Natural killer cell (primary cell): ENCODE data around the gene PROB1. TPM values are rescaled to one million over a fixed set of nuclear protein-coding genes. Genes with fewer than 3 reads are reported as not detected.

ENCODE experiments used
- ATAC-seq, 3 donors: fragments of 150-1000 bp in 2 of 3; fragments of 200-7000 bp in 1 of 3; cut with Tn5 transposase; 1 replicate in 1 of 3; 2 replicates in 2 of 3; pipeline ENCODE4 v1.10.0; 2021; ENCODE audit warnings: mild to moderate bottlenecking in 2 of 3, moderate library complexity in 2 of 3
- DNase-seq, 2 donors: peaks; one replicate each; pipeline versions ENCODE4 v3.0.0 to v3.0.0-alpha.2; 2013 to 2021; ENCODE audit warnings: mixed read lengths in 1 of 2
- H3K27ac ChIP-seq: one replicate; pipeline ENCODE4 v1.5.1; 2013; ENCODE audit warnings: mild to moderate bottlenecking, low read length
- H3K27me3 ChIP-seq: one replicate; pipeline ENCODE4 v1.6.1; 2013; ENCODE audit warnings: low read length; ENCODE audit not compliant: control insufficient read depth, insufficient read depth
- H3K36me3 ChIP-seq: one replicate; pipeline ENCODE4 v1.6.1; 2013; ENCODE audit warnings: low read length; ENCODE audit not compliant: control insufficient read depth, insufficient read depth
- H3K4me1 ChIP-seq: one replicate; pipeline ENCODE4 v1.6.1; 2013; ENCODE audit warnings: low read length; ENCODE audit not compliant: control insufficient read depth, insufficient read depth
- H3K4me3 ChIP-seq: one replicate; pipeline ENCODE4 v1.5.1; 2013; ENCODE audit warnings: low read length
- H3K9me3 ChIP-seq: one replicate; pipeline ENCODE4 v1.6.1; 2013; ENCODE audit warnings: low read length; ENCODE audit not compliant: control insufficient read depth, insufficient read depth
- H3K27ac Mint-ChIP-seq, 2 donors: one replicate each; pipeline ENCODE4 v1.8.0; 2022; ENCODE audit warnings: mild to moderate bottlenecking in 2 of 2, mixed read lengths in 2 of 2, moderate library complexity in 1 of 2
- H3K27me3 Mint-ChIP-seq, 2 donors: one replicate each; pipeline ENCODE4 v1.8.0; 2022; ENCODE audit warnings: low read depth in 2 of 2, mixed read lengths in 2 of 2
- H3K36me3 Mint-ChIP-seq: one replicate; pipeline ENCODE4 v1.8.0; 2022; ENCODE audit warnings: mixed read lengths
- H3K4me1 Mint-ChIP-seq, 2 donors: one replicate each; pipeline ENCODE4 v1.8.0; 2022; ENCODE audit warnings: mixed read lengths in 2 of 2
- H3K4me3 Mint-ChIP-seq: one replicate; pipeline ENCODE4 v1.8.0; 2022; ENCODE audit warnings: mild to moderate bottlenecking, moderate library complexity, mixed read lengths
- H3K9me3 Mint-ChIP-seq, 2 donors: one replicate each; pipeline ENCODE4 v1.8.0; 2022; ENCODE audit warnings: mixed read lengths in 2 of 2
- CTCF ChIP-seq: fragments of 200-600 bp; IDR thresholded peaks from one replicate; pipeline ENCODE4 v1.8.0; 2022; ENCODE audit warnings: antibody characterized with exemption
- WGBS: methylation state at CpG from one replicate; pipeline ENCODE4 v1.1.7; 2013; ENCODE audit warnings: missing lambda C conversion rate; ENCODE audit not compliant: insufficient coverage; 5-methylcytosine and 5-hydroxymethylcytosine counted together
- intact Hi-C: fragments of 100-400 bp; cut with micrococcal nuclease; formaldehyde crosslinking; loops from one replicate; pipeline ENCODE4 v1.14.2; 2022
- total RNA-seq, 4 donors: library from RNA; stranded (reverse); fragments of 120-200 nt in 1 of 4; gene quantifications; one replicate each; pipeline versions ENCODE4 v1.2.3 to v1.2.4, GENCODE V29; 2013 to 2022

PROB1 gene
- total RNA-seq, 3 donors from 2014 or later (not counting 1 experiment from before 2014, with no cell fraction given) = 0.91 to 1.0 (median 0.96) TPM

GRCh38 chr5:139403418-139403786 is 8.5 kb upstream of the PROB1 start:
- Histone ChIP-seq H3K36me3 (no peaks in the 10 kb centered on the region), H3K4me1 (peaks cover 25% of the 10 kb centered on the region), H3K4me3 (peak overlapping the region; percentile 61), H3K9me3 (no peaks in the 10 kb centered on the region), H3K27ac (peak overlapping the region; percentile 89), H3K27me3 (no peaks in the 10 kb centered on the region)
- Mint-ChIP-seq H3K27me3 (no peaks in the 10 kb centered on the region), H3K36me3 (no peaks in the 10 kb centered on the region), H3K27ac (peak overlapping the region; percentile 94 to 99), H3K4me1 (peaks cover 28 to 30% of the 10 kb centered on the region in 2 donors), H3K4me3 (peak overlapping the region; percentile 96), H3K9me3 (no peaks in the 10 kb centered on the region)
- no peak for TF ChIP-seq CTCF
- 24% methylated on average over 7 of the region's 7 CpGs for WGBS
- intact Hi-C loops = loop anchor here (5.0 kb wide), 1 partner anchor 54 kb away; no protein-coding TSS in a partner anchor
- DNase-seq = no peak
- no peak for ATAC-seq

- peak in 1 of 2 donors; percentile 47 for DNase-seq
- Mint-ChIP-seq H3K27ac (peak overlapping the region; percentile 94 to 99), H3K4me3 (peak overlapping the region; percentile 96), H3K9me3 (no peaks in the 10 kb centered on the region), H3K4me1 (peaks cover 28 to 30% of the 10 kb centered on the region in 2 donors), H3K36me3 (no peaks in the 10 kb centered on the region), H3K27me3 (no peaks in the 10 kb centered on the region)
- H3K27ac ChIP-seq = peak overlapping the region; percentile 89
- H3K4me1 ChIP-seq = peaks cover 25% of the 10 kb centered on the region
- intact Hi-C loops = loop anchor here (5.0 kb wide), 1 partner anchor 55 kb away; no protein-coding TSS in a partner anchor
- WGBS = 73% methylated on average over 7 of the region's 7 CpGs
- no peaks in the 10 kb centered on the region for H3K36me3 ChIP-seq
- no peaks in the 10 kb centered on the region for H3K9me3 ChIP-seq
- H3K27me3 ChIP-seq = no peaks in the 10 kb centered on the region
- TF ChIP-seq CTCF = no peak
- H3K4me3 ChIP-seq = no peak overlapping the region
- no peak for ATAC-seq
Measured at GRCh38 chr5:139402561-139403158, 7.8 kb upstream of the PROB1 start.

- intact Hi-C loops = loop anchor here (5.0 kb wide), 1 partner anchor 56 kb away; no protein-coding TSS in a partner anchor
- H3K9me3 Mint-ChIP-seq = no peaks in the 10 kb centered on the region
- H3K36me3 Mint-ChIP-seq = no peaks in the 10 kb centered on the region
- no peak overlapping the region for H3K27ac Mint-ChIP-seq
- H3K27me3 Mint-ChIP-seq = no peaks in the 10 kb centered on the region
- Histone ChIP-seq H3K27me3 (no peaks in the 10 kb centered on the region), H3K4me3 (no peak overlapping the region), H3K27ac (no peak overlapping the region), H3K36me3 (no peaks in the 10 kb centered on the region), H3K4me1 (peaks cover 25% of the 10 kb centered on the region), H3K9me3 (no peaks in the 10 kb centered on the region)
- ATAC-seq = no peak
- H3K4me3 Mint-ChIP-seq = no peak overlapping the region
- WGBS = 96% methylated on average over 10 of the region's 10 CpGs
- peaks cover 28 to 30% of the 10 kb centered on the region in 2 donors for H3K4me1 Mint-ChIP-seq
- TF ChIP-seq CTCF = no peak
- DNase-seq = no peak
Measured at GRCh38 chr5:139401546-139401945, 6.6 kb upstream of the PROB1 start.
